Adipose tissue (tissue), 3 donors: ENCODE data around the gene INPP5D. TPM values are rescaled to one million over a fixed set of nuclear protein-coding genes. Genes with fewer than 3 reads are reported as not detected.
"Not testable (repeated sequence)": the region's sequence is repeated elsewhere in the genome, so short reads cannot be mapped to it uniquely, and the experiment has no call there.

ENCODE experiments used
- H3K27ac ChIP-seq: one replicate; pipeline ENCODE4 v1.5.1; 2013; ENCODE audit warnings: low read depth, low read length
- WGBS, 3 donors: extraction: QIAGEN DNeasy Blood & Tissue Kit; methylation state at CpG; one replicate each; pipeline ENCODE4 v1.1.7; 2013; 5-methylcytosine and 5-hydroxymethylcytosine counted together
- polyA plus RNA-seq, 3 donors: library from polyadenylated mRNA; stranded (reverse); fragments of 200-250 nt; gene quantifications; one replicate each; pipeline ENCODE4 v1.2.3, GENCODE V29; 2013
- donor health status: healthy with polysubstance abuse.
- donor health status: Bipolar disorder and iron deficiency.
- donor health status: healthy.

Gene INPP5D
- polyA plus RNA-seq, 3 donors, result 2.8 to 15.2 (median 8.1) TPM

DNA sequence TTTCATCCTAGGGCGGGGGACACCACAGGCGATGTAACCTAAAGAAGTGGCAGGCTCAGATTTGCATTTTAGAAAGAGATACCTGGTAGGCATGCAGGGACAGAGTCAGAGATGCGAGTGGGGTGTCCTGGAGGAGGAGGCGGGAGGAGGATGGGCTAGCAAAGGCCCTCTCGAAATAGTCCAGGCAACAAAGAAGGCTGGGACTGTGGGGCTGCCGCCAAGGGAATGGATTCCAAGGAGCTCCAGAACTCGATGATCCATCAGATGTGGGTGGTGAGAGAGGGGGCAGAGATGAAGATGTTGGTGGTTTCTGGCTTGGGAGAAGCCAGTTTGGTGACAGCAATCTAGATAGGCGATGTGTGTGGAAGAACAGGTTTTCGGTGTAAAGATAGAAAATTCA, 12.5 kb upstream of the INPP5D start:
- WGBS, 3 donors, result 80 to 95% (median 87%) methylated on average over 9 of the region's 9 CpGs
- no peak overlapping the region for H3K27ac ChIP-seq

- no peak overlapping the region for H3K27ac ChIP-seq
- WGBS, 3 donors, result 72 to 81% (median 74%) methylated on average over 10 of the region's 10 CpGs
Measured at GRCh38 chr2:233048569-233049193, 11.5 kb upstream of the INPP5D start.

GRCh38 chr2:233049194-233049761, 10.9 kb upstream of the INPP5D start:
- WGBS, 3 donors, result 34 to 60% (median 46%) methylated on average over 4 of the region's 4 CpGs
- H3K27ac ChIP-seq, result no peak overlapping the region

GRCh38 chr2:233051241-233052149, 8.6 kb upstream of the INPP5D start:
- WGBS, 3 donors, result 36 to 44% (median 38%) methylated on average over 24 of the region's 24 CpGs
- H3K27ac ChIP-seq, result no peak overlapping the region

DNA sequence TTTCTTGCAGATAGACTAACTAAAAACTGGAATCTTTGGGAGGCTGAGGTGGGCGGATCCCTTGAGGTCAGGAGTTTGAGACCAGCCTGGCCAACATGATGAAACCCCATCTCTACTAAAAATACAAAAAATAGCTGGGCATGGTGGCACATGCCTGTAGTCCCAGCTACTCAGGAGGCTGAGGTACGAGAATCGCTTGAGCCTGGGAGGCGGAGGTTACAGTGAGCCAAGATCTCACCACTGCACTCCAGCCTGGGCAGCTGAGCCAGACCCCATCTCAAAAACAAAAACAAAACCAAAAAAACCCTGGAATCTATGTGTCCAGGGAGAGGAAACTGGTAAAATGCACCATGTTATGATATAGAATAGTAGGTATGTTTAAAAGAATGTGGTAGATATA, 7.6 kb upstream of the INPP5D start:
- not testable (repeated sequence) for H3K27ac ChIP-seq
- WGBS, 3 donors, result 94 to 96% (median 96%) methylated on average over 4 of the region's 4 CpGs

- 24 to 37% (median 35%) methylated on average over 22 of the region's 22 CpGs for WGBS, 3 donors
- no peak overlapping the region for H3K27ac ChIP-seq
Measured at GRCh38 chr2:233053928-233054784, 6.0 kb upstream of the INPP5D start.

GRCh38 chr2:233055362-233055761, 4.8 kb upstream of the INPP5D start:
- no peak overlapping the region for H3K27ac ChIP-seq
- WGBS, 3 donors, result 71 to 94% (median 93%) methylated on average over 2 of the region's 2 CpGs

- no peak overlapping the region for H3K27ac ChIP-seq
- 73 to 86% (median 84%) methylated on average over 6 of the region's 6 CpGs for WGBS, 3 donors
Measured at GRCh38 chr2:233056961-233057605, 3.1 kb upstream of the INPP5D start.

- H3K27ac ChIP-seq, result no peak overlapping the region
- WGBS, 3 donors, result 93 to 95% (median 94%) methylated on average over 24 of the region's 24 CpGs
Measured at GRCh38 chr2:233058717-233059546, 1.2 kb upstream of the INPP5D start.

GRCh38 chr2:233059547-233059796, 670 bp upstream of the INPP5D start:
- H3K27ac ChIP-seq, result no peak overlapping the region
- 46 to 53% (median 53%) methylated on average over 7 of the region's 7 CpGs for WGBS, 3 donors

- 37 to 75% (median 46%) methylated on average over 13 of the region's 13 CpGs for WGBS, 3 donors
- H3K27ac ChIP-seq, result no peak overlapping the region
Measured at GRCh38 chr2:233060501-233060979, 398 bp downstream of the INPP5D start.

DNA sequence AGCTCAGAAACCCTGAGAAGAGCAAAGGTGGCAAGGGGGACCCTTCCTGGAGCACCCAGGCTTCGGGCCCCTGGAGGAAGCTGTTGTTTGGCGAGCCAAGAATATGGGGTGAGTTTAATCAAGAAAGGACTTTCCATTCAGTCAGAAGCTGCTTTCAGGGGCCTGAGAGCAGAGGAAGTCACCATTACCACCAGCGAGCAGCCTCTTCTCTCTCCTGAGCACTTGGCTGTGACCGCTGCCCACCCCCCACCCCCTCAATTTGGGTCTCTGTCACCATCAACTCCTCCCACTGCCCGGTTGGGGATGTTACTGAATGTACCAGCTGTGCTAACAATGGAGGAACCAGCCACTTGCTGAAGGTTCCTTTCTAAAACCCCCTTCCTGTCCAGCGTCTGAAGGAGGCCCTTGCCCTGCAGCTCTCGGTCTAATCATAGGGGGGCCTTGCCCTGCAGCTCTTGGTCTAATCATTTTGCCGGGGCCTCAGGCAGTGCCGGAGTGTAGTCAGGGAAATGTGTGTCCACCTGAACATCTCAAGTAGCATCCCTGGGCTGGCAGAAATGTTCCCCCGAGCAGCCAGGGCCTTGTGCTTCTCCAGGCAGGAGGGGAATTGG, 943 bp downstream of the INPP5D start:
- no peak overlapping the region for H3K27ac ChIP-seq
- 37 to 76% (median 43%) methylated on average over 10 of the region's 10 CpGs for WGBS, 3 donors

DNA sequence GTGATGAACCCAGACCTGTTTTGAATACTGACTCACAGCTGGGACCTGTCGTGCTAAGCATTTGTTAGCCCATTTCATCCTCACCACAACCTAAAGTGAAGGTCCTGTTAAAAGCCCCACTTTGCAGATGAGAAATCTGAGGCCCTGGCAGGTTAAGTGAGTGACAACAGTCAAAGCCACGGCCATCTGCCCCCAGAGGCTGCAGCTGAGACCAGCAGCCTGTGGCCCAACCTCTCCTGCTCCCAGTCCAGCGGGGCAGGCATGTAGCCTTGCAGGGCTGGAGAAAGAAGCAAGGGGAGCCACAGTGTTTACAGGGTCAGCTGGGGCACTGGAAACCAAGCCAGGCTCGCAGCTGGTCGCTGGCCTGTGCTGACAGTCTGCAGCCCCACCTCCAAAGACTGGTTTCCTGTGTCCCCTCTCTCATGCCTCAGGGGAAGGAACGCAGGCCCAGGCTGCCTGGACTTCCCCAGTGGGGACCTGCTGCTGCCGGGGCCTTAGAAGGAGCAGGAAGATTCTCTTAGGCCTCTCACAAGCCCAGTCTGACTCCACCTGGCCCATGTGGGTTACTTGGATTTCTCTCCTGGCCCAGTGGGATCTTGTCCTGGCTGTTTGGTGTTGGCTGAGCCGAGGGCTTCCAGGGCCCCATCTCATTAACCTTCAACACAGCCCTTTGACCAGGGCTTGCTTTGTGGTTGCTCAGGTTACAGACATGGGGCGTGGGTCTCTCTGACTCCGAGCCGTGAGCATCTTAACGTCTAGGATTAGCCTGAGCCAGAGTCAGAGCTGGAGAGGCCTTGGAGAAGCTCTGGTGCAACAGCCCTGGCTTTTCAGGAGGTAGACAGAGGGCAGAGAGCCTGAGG, 1.7 kb downstream of the INPP5D start:
- 23 to 50% (median 25%) methylated on average over 12 of the region's 12 CpGs for WGBS, 3 donors
- H3K27ac ChIP-seq, result no peak overlapping the region

GRCh38 chr2:233062451-233062850, 2.3 kb downstream of the INPP5D start:
- WGBS, 3 donors, result 36 to 85% (median 43%) methylated on average over 4 of the region's 4 CpGs
- no peak overlapping the region for H3K27ac ChIP-seq

GRCh38 chr2:233062946-233063268, 2.8 kb downstream of the INPP5D start:
- WGBS, 3 donors, result 54 to 79% (median 65%) methylated on average over 6 of the region's 6 CpGs
- H3K27ac ChIP-seq, result no peak overlapping the region

DNA sequence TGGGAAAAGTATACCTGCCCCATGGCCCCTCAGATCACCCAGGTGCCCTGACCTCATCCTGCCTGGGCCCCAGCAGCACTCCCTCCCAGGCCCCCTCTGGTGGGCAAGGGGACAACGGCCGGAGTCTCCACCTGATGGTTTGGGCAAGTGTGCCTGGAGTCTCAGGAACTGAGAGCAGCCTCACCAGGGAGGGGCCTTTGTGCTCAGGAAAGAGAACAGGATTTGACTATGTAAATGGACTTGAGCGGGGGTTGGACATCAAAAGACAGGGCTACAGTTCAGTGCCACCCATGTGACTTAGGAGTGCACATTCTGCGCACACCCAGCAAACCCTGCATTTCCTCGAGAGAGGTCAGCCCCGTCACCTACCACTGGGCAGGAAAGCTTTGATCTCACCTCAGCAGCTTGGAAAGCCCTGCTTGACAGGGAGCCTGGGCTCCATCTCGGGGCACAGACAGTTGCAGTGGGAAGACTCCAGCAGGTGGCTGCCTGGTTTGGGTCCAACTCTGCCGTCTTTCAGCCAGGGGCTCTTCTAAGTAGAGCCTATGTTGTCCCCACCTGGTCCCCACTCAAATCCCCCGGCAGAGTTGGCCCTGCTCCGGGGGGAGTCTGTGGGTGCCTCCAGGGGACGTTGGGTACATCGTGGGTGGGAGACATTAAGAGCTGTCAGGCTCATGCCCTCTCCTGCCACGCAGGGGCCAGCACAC, 3.3 kb downstream of the INPP5D start:
- no peak overlapping the region for H3K27ac ChIP-seq
- 48 to 76% (median 50%) methylated on average over 13 of the region's 13 CpGs for WGBS, 3 donors
